HPDE6-E6E7 (cell line): ENCODE data around the gene HOXA13.

Experiments
- DNase-seq: peaks from one replicate; pipeline ENCODE4 v3.0.0; 2011; ENCODE audit warnings: missing footprints; ENCODE audit errors: extremely low spot score

The HOXA13 gene

DNA sequence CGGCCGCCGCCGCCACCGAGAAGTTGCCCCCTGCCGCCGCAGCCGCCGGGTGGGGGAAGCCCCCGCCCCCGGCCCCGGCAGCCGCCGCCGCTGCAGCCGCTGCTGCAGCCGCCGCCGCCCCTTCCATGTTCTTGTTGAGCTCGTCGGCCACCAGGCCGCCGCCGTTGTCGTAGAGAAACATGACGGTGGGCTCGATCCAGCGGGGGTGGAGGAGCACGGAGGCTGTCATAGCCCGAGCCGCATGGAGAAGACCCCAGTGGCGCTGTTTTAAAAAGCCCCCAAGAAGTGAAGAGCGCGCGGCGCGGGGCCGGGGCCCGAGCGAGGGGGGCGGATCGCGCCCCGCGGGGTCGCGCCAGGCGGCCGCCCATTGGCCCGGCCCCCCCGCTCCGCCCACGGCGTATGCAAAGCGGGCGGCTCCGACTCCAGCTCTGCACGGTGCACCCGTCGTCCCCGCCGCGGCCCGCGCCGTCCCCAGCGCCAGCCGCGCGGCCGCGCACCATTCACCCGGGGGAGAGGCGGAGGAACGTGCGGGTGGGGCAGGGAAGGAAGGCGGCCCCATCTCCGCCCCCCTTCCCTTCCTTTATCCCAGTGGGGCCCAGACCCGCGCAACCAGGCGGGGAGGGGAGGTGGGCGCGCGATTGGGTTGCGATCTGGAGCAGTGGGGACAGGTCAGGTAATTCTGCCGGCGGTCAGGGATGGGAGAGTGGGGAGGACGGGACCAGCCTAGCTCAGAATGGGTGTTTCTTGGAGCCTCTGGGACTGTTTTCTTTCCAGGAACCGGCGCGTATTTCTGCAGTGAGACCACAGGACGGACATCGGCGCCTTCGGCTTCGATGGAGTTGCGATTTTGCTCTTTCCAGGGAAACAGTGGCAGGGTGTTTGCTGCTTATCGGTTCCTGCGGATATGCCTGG, at the start of gene HOXA13:
Gene HOXA13, minus strand, starts transcription at position 243 of the 912 bp plus-strand sequence. Its CDS starts 14 bp downstream, at position 229.
- no peak for DNase-seq

DNA sequence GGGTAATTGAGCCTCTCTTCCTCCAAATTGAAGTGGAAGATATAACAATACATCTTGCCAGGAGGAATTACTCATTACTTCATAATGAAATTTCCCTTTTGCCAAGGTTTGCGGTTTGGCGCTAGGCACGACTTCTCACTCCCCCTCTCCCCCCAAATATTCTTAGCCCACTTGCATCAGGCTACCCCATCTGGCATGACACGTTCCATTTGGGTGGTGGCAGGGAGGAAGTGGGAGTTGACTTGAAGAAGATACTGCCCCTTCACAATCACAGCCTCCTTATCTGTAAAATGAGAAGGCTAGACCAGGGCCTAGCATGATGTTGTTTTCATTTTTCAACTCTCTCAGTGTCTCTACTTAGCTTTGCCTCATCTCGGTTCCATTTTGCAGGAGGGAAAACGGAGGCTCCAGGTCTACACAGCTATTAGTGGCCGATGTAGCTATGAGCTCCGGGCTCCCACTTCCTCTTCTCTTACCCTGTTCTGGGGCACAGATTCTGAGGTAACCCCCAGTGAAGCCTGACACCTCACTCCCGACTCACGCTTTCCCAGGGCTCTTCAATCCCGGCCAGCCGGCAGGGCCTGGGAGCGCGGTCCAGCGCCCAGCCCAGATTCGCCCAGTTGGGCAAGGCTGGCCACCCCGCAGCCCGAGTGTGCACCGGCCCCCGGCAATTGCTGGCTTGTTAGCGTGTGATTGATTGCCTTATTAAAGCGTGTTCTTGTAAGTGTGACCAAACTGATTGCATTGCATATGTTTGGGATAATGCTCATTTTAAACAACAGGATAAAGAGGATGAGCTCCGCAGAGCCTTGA, 49.2 kb upstream of the HOXA13 start:
- no peak for DNase-seq

DNA sequence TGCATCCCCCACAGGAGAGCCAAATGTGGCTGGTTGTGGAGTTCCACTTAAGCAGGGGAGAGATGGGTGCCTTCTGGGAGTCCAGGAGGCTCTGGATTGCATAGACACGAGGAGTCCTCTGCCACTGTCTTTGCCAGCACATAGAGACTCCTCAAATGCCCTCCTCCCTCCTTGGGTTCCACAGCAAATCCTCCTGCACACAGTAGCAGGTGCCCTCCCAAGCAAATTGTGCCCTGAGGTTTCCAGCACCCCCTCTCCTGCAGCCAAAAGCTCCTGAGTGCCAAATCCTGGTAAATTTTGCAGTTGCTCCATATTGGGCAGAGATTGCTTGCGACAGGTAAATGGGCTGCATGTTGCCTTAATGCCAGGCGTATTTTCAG, 48.5 kb upstream of the HOXA13 start:
- no peak for DNase-seq

DNA sequence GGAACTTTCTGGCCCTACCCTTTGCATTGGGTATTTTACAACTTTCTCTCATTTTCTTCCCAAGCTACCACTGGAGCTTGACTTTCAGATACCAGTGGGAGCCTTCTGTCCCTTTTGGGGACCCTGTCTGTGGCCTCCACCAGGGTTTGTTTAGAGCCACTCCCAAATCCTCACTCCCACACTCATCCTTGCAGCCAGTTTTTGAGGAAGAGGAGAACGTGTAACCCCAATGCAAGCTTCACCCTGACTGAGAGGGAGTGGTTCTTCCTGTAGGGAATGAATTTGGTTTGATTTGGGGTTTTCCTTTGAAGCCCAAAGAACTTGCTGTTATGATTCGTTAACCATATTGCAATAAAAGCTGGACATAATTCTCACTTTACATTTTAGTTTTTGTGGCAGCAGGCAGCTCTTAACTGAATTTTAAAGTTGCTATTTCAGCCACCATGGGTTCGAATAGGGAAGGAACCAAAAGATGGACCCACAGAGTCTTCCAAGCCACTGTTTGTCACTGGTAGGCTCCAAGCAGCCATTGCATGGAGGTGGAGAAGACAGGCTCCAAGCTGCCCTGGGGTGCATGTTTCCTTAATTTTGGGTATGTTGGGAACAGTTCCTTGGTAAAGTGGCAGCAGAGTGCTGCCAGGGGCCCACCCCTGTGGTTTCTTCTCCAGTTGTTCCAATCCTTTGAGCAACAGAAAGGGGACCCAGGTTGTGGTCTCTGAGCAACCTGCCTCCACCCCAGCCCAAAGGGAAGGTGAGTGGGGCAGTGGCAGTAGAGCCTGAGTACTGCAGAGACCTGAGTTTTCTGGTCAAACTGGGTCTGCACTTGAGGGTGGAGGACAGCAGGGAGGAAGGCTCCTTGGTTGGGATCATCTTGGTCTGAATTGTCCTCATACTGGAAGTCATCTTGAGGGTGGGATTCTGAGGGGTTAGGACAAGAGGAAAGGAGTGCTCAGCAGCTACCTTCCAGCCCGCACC, 47.8 kb upstream of the HOXA13 start:
- no peak for DNase-seq

DNA sequence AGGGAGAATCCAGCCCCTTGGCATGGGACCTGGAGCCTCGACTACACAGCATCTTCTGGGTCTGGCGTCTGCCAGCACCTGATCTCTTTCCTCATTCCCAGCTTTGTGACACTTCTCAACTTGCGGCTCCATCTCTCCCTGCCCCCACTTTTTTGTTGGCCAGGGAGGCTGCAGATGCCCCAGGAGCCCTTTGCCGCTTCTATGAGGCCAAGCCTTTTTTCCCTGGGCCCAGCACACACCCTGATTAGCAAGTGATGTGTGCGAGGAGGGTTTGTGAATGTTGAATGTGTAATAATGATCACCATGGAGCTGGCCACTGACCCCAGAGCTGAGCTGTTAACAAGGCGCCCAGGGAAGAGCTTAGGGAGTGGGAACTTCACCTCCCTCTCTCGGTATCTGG, 47.1 kb upstream of the HOXA13 start:
- no peak for DNase-seq

DNA sequence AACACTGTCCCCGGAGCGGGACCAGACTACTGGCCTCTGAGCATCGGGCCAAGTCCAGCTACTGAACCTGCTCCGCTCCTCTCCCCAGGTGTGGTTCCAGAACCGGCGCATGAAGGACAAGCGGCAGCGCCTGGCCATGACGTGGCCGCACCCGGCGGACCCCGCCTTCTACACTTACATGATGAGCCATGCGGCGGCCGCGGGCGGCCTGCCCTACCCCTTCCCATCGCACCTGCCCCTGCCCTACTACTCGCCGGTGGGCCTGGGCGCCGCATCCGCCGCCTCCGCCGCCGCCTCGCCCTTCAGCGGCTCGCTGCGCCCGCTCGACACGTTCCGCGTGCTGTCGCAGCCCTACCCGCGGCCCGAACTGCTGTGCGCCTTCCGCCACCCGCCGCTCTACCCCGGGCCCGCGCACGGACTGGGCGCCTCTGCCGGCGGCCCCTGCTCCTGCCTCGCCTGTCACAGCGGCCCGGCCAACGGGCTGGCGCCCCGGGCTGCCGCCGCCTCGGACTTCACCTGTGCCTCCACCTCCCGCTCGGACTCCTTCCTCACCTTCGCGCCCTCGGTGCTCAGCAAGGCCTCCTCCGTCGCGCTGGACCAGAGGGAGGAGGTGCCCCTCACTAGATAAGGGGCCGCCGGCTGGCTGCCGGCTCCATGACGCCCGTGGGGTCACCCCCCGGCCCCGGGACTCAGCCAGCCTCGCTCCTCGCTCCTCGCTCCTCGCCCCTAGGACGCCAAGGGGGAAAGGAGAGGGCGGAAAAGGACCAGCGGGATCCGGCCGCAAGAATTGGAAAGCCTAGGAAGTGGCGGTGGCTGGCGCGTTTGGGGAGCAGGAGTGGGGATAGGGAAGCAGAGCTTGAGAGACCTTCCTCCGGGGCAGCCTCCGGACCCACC, 46.2 kb upstream of the HOXA13 start:
- no peak for DNase-seq

DNA sequence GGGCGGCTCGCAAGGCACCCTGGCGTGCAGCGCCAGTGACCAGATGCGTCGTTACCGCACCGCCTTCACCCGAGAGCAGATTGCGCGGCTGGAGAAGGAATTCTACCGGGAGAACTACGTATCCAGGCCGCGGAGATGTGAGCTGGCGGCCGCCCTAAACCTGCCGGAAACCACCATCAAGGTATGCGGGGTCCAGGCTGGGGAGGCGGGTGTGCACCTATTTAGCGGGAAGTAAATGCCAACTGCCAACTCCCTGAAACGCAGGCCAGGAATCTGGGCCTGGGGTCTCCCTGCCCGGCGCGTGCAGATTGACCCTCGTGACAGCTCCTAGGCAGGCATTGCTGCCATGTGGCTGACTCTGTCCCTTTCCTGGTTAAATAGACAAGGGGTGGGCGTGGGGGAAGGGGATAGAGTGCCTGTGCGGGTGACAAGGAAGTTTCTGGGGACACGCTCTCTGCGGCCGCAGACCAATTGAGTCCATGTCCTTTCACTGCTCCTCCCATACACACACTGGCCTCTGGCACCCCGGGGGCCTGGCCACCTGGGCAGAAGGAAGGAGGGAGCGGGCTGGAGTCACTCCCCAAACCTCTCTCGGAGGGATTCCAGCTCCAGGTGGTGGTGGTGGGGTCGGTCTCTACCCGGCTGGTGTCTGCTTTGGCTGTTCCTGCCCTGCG, 45.4 kb upstream of the HOXA13 start:
- DNase-seq, result no peak

DNA sequence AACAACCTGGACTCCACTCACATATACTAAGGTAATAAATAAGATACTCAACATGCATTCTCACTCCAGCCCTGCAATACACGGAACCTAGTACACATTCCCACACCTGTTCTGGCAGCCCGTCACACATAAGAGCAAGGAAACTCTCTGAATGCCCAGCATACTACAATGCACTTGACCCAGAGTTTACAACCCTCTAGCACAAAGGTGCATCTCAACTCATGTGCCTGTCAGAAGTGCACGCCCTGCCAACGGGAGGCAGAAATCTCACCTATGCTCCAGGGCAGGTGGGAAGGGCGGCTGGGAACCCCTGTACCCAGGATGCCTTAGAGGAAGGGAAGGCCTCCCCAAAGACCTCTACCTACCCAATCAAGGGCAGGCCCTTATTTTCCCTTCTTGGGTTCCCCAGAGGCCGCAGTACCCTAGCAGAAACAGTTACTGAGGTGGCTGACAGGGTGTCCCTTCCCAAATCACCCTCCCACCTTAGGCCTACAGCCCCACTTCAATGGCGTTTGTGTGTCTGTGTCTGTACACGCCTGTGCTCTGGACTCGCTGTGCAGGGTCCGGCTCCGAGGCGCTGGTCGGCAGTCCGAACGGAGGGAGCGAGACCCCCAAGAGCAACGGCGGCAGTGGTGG, 44.7 kb upstream of the HOXA13 start:
- no peak for DNase-seq

DNA sequence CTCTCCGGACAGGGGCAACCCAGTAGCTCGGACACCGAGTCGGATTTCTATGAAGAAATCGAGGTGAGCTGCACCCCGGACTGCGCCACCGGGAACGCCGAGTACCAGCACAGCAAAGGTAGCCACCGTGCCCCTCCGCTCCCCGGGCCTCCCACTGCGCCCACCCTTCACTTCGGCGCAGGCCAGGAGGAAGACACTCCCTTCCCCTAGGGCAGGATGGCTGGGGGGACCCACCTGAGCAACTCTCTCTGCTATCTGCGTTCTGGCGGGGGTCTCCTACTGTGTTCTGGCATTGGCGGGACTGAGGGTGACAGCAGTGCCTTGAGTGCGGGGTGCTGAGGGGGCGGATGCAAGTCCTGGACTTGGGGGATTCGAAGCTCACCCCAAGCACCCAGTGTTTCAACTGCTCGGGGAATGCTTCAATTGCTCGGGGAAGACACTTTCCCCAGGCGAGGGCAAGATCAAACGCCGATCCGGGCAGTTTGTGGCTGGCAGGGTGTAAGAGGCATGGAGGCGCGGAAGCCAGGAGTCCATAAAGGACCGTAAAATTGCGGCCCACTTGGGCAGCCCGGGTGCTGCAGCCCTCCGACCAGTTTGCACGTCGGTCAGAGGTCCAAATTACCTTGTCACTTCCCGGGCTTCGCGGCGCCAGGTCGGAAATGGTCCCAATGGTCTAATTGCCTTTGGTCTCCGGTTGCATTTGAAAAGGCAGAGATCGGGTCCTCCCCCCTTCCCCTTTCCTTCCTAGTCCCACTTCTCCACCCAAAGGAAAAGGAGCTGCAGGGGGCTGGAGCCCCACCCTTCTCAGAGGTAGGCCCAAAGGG, 43.7 kb upstream of the HOXA13 start:
- DNase-seq, result no peak

DNA sequence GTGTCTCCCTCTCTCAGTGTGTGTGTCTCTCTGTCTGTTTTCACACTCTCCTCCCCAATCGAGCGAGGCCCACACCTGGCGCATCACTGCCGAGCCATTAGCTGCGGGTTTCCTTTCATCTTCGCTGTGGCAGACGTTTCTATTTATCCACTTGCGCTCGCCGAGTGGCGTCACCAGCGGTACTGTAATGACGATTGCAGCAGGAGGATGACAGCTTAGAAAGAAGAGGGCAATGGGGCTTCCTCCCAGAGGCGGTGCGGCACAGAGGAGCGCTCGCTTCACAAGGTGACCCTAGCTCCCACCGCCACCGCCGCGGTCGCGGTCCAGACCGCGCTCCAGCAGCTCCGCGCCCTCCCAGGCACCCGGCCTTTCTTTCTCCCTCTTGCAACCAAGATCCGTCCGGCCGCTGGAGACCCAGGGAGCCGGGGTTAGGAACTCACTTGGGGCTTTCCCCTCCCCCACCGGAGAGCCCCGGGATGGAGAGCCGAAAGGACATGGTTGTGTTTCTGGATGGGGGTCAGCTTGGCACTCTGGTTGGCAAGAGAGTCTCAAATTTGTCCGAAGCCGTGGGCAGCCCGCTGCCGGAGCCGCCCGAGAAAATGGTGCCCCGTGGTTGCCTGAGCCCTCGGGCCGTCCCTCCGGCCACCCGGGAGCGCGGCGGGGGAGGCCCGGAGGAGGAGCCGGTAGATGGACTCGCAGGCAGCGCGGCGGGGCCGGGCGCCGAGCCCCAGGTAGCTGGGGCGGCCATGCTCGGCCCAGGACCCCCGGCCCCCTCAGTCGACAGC, 42.9 kb upstream of the HOXA13 start, which contains the start of gene EVX1:
Gene EVX1, plus strand, starts transcription at position 248 of the 785 bp plus-strand sequence. Its CDS starts 229 bp downstream, at position 477.
- DNase-seq, result no peak

DNA sequence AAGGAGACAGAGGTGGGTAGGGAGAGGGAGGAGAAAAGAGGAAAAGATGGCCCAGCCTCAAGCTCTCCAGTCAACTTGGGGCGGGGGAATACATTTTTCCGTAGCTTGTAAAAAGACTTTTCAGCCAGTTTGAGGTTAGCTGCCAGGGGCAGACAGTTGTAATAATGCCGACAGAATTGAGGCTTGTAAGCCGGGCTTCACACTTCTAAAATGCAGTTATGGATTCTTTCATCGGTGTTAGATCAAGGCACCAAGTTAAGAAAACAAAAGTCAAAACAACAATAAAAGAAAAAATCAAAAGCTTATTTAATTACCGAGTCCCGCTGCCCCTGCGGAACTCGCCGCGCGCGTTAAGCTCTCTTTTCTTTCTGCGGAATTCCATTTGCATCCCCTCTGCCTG, 42.3 kb upstream of the HOXA13 start:
- DNase-seq, result no peak

DNA sequence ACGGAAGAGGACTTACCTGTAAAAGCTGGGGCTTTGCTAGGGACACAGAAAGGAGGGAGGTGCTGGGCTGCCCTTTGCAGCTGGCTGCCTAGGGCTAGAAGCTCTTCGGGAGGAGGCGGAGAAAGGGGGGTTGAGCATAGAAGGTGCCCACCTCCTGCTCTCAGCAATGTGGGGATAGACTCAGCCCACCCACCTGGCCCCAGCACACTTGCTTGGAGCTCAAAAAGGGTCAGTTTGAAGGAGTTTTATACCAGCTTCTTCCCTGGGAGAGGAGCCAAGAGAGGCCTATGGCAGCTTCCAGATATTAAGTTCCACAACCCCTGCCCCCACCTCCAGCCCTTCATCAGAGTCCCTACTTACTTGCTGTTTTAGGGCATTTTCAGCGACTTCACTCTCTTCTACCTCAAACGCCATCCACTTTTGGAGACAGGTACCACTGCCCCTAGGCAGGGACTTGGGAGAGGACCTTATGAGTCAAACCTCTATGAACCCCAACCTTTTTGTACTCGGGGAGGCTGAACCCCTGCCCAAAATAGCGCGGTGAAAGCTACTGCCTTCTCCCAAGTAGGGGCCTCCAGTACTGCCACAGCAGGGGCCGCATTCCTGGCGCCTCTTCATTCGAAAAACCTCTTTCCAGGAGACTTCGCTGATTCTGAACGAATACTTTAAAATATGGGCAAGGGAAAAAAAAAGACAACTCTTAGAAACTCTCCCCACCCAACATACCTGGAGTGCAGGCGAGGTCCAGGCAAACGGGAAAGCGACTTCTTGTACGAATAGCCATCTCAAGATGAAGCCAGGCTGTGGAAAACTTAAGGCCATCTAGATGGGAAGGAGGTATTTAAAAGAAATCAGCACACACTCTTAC, 41.5 kb upstream of the HOXA13 start:
- no peak for DNase-seq

DNA sequence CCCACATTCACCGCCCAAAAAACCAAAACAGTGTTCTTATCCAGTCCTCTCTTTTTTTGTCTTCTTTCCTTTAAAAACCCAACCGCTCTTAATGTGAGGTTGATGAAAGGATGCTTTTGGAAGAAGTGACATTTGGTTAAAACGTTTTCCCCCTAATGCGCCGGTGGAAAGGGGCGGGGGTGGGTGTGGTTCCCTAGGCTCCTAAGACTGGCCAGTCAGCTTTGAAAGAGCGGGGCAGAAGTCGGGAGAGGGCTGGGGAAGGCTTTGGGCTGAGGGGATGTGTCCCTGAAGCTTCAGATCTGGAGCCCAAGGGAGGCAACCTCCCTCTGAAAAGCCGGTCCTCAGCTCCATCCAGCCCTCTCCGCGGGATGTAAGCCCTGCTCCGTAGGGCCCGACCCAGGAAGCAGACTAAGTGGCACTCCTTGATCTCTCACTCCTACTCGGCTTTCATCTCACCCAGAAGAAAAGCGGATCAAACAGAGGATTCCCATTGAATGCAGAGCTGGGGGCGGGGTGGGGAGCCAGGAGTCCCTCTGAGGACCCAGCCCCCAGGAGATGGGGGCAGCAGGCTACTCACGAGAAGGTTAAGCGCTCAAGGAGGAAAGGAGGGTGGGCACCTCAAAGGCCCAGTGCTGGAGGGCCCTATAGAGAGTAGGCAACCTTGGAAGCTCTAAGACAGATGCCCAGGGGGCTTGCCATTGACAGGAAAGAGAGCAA, 40.3 kb upstream of the HOXA13 start:
- no peak for DNase-seq

DNA sequence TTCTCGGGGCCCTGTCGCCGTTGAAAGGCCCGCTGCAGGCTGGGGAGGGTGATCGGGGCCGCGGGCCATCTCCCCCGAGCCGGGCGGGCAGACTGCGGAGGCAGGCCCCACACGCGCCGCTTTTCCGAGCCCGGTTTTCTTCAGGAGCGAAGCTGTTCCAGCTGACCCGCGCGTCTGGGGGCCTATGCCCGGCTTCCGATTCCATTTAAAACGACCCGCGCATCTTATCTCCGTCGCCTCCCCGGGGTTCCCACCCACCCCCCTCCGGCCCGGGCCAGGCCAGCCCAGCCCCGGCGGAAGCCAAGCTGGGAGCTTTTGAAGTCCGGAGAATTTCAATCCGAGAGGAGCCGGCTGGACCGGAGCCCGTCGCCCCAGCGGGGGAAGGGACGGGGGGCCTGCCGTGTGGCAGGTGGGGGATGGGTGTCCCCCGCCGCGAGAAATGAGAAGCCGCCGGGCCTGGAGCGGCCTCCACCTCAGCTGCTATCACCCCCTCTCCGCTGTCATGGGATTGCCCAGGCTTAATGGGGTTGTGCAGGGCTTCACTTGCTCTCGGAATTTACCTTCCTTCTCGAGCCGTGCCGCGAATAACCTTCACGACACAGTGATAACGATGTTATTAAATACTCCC, 39.6 kb upstream of the HOXA13 start:
- no peak for DNase-seq

DNA sequence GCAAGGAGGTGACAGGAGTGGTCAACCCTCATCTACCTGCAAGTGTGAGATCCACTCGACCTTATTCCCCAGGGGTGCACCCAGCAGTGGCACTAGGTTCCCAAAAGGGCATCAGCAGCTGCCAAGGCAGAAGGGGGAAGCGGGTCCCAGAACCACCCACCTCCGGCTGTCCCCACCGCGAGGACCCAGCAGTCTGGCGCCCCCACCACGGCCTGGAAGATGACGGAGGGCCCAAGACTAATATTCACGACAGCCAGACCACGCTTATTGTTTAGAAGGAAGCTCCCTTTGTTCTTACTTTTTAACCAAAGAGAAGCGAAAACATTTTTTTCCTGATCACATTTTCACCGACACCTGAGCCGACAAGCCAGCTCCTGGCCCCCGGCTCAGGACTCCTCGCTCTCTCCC, 39.1 kb upstream of the HOXA13 start:
- no peak for DNase-seq
